Measurements from ENCODE around the gene NEK9.

NEK9 gene

DNA sequence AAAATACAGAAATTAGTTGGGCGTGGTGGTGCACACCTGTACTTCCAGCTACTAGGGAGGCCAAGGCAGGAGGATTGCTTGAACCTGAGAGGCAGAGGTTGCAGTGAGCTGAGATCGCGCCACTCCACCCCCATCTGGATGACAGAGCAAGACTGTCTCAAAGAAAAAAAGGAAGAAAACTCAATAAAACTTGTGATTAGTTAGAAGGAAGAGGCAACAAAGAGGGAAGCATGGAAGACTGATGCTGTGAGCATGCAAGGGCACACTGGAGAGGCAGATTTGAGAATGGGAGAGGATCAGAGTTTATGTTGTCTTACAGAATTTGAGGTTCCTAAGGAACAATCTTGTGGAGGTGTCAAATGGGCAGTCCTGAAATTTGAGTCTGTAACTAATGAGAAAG is 60.2 kb downstream of the NEK9 start:
- no peak for DNase-seq (ENCODE audit: low read depth)

DNA sequence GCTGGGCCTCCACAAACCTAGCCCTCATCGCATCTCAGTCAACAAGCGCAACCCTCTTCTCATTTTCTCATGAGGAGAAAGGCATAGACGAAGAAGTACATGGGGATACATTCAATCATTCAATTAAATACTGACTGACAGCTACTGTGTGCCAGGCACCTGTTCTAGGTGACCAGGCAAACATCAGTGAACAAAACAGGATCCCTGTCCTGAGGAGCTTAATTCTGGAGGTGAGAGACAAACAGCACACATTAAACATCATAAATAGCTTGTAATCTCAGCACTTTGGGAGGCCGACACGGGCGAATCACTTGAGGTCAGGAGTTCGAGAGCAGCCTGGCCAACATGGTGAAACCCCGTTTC is 62.7 kb downstream of the NEK9 start:
- no peak for DNase-seq (ENCODE audit: low read depth)

DNA sequence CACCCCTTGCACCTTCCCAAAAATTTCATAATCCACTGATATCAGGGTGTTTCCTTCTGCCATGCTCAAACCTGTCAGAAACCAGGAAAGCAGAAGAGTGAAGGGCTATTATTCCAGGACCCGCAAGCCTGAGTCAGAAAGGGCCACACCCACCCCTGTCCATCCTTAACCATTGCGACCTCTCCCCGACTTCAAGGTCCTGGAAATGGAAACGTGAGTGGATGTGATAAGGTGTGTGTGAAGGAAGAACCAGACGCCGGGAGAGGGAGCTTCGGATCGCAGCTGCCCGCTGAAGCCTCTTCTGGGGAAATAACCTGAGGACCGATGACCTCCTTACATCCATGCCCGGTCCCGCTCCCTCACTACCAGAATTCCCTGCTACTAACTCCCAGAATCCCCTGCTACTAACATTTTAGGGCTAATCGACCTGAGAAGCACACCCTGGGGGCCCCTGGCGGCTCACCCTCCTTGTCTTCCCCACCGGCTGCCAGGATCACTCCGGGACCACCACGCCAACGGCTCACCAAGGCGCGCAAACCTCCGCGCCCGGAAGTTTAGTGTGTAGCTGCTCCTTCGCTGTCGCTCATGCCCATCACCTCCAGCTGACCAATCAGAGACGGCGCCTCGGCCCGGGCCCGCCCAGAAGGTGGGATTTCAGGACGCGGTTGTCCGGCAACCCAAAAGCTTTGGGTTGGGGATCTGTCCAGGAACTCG is 63.2 kb downstream of the NEK9 start, which contains the start of gene ACYP1:
TSS of gene ACYP1 (minus strand) at position 534 of the 714 bp plus-strand sequence. CDS start at position 63, 471 bp downstream.
- peak; percentile 79 for DNase-seq (ENCODE audit: low read depth)

DNA sequence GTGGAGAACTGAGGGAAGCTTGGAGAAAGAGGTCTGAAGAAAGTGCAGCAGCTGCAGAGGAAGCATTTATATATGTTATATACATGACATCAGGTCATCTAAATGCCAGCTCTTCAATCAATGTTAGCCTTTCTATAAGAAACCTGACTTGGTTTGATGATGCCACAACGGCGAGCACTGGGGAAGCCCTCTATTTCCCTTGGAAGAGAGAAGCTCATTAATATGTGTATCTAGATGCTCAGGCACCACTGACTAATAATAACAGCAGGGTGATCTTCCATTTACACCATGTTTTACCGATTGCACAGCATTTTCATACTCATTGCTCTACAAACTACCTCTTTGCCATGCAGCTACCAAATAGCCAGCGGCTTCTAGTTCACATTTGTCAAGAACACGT is 63.8 kb downstream of the NEK9 start:
- no peak for DNase-seq (ENCODE audit: low read depth)

DNA sequence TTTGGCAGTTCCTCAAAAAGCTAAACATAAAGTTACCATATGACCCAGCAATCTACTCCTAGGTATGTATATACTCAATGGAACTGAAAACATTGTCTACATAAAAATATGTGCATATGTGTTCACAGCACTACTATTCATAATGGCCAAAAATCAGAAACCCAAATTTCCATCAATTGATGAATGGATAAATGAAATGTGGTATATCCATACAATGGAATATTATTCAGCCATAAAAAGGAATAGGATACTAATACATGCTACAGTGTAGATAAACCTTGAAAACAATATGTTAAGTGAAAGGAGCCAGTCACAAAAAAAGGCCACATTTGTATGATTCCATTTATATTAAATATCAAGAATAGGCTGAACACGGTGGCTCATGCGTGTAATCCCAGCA is 66.4 kb downstream of the NEK9 start:
- no peak for DNase-seq (ENCODE audit: low read depth)

DNA sequence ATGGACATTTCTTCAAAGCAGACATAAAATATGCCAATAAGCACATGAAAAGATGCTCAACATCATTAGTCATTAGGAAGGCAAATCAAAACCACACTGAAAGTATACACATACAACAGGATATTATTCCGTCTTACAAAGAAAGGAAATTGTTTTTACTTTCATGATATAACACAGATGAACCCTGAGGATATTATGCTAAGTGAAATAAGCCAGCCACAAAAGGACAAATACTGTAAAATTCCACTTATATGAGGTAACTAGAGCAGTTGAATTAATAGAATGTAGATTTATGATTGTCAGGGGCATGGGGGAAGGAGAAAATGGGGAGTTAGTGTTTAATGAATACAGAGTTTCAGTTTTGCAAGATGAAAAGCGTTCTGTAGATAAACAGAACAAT is 67.2 kb downstream of the NEK9 start:
- DNase-seq (ENCODE audit: low read depth): no peak

DNA sequence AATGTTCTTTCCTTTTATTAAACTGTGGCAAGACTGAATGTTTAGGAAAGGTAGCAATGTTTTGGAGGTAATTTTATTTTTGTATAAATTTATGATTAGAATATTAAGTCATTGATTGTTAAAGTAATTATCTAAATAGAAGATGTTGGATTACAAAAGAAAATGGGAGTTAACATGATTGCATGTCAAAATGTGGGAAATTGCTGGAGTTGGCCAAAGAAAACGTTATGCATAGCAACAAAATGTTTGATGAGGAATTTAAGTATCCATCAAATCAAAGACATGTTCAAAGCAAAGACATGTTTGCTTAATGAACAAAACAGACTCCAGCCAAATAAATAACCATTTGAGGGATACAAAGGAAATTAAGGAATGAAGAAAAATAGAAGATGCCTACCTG is 72.4 kb downstream of the NEK9 start:
- no peak for DNase-seq (ENCODE audit: low read depth)

DNA sequence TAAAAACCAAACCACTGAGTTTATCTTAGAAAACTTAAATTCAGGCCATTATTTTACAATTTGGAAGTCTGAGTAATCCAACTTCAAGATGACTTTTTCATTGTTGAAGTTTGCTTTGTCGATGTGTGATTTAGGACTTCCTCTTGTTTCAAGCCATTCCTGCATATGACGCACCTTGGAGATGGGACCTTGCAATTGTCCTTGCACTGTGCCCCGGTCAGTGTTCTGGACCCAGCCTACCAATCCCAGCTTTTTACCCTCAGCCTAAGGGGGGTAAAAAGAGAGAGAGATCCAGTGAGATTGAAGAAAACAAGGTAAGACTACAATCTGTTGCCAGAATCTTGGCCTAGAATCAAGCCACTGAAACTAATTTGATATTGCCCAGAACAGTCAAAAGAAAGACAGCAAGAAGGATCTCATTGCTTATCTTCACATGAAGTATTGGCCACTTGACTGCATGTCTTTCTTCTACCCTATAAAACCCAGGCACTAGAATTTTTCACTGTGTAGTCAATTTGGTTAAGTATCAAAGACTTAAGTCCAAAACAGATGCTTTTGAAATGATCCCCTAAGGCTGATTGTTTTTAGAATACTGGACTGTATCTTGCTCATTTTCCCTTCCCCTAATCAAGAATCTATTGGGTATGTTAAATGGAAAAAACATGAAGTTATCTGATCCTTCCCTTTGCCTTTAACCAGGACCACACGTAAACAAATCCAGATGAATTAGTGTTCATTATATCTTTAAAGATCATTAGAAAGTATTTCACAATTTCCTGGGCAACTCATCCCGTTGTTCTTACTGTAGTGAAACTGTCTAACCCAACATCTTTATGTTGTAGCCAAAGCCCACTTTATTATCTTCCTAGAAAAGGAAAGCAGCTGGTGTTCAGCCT is 73.2 kb downstream of the NEK9 start:
- DNase-seq (ENCODE audit: low read depth): no peak

DNA sequence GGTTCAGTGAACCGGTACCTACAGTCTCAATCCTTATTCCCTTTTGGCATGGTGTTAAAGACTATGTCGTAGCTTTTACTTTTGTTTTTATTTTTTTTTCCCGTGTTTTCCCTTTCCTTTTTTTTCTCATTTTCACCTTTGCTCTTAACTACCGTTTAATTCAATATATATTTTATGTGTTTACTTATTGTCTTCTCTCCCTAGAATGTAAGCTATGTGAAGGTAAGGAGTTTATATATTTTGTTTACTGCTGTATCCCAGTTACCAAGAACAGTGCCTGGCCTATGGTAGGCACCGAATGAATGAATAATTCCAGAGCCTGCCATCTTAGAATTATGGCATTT is 75.3 kb downstream of the NEK9 start:
- DNase-seq (ENCODE audit: low read depth): no peak

DNA sequence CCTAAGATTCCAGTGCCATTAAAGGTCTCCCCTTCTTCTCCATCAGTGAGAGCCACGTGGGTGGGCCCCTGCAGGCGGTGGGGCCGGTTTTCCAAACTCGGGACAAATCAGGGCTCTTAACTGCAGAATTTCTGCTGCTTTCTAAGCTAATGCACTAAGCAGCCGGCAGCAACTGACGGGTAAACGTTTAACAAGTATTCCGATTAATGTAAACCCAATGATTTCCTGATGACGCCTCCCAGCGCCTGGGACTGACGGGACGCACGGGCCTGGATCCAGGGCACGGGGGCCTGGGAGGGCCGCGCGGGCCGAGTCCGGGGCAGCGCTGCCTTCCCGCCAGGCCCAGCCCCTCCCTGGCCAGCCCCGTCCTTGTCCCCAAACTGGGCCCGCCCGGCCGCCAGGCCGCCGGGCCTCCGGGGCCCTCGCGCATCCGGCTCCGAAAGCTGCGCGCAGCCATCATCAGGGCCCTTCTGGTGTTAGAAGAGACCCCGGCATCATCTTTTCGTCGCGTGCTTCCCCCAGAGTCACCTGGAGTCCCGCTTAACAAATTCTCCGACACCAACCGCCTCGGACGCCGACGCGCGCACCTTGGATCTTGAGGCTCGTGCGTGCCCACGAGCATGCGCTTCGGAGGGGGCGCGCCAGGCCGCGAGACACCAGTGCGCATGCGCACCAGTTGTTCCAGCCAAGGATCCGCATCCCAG is 75.8 kb downstream of the NEK9 start, which contains the start of gene MLH3:
TSS of gene MLH3 (minus strand) at position 616 of the 704 bp plus-strand sequence. CDS start 1,812 bp downstream, outside the sequence.
- DNase-seq (ENCODE audit: low read depth): peak; percentile 55

DNA sequence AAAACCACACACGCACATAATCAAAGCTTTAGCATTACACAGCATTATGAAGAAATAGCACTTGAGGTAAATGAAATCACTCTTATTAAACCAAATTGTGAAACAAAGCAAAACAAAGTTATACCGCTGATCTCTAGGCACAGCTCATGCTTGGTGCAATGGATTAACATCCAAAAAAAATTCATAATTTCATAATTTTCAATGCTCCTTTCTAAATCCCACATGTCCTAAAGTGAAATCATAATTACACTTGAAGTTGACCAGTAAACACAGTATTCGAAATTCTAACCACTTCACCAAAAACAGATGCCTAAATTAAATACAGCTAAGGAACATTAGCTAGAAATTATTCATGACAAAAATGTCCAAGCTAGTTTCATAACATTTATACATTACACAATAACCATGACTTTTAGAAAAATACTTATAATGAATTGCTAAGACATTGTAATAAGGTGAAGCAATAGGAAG is 77.1 kb downstream of the NEK9 start:
- peak; percentile 35 for DNase-seq (ENCODE audit: low read depth)

DNA sequence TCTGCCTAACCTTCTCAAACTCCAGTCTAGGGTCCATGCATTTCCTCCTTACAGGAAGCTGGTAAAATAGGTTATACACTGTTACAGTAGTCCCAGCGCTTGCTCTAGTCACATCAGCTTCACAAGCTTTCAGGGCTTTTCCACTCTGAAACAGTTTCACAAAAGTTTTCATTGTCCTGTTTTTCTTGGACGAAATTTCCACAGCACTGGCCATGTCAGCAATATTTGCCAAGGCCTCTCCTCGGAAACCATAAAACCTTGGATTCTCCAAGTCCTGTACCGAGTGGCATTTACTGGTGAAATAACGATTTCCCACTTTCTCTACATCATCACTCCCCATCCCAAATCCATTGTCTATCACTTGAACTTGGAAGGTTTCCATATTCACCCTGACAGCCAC is 77.7 kb downstream of the NEK9 start:
- DNase-seq (ENCODE audit: low read depth): no peak

DNA sequence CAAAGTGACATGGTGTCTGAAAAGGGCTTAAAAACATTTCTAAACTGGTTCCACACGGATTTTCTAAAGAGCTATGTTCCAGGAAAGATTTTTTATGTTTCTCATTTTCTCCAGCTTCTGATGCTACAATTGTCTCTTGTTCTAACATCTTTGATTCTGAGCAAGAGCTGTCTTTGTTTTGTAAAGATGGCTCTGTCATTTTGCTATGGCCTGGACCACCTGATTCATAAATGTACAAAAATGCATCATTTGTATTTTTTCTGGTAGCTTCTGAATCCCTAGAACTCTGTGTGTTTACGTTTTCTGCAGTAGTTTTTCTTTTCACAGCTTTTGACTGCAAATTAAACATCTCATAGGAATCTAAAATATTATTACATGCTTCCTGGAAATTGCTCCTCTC is 78.7 kb downstream of the NEK9 start:
- DNase-seq (ENCODE audit: low read depth): no peak

DNA sequence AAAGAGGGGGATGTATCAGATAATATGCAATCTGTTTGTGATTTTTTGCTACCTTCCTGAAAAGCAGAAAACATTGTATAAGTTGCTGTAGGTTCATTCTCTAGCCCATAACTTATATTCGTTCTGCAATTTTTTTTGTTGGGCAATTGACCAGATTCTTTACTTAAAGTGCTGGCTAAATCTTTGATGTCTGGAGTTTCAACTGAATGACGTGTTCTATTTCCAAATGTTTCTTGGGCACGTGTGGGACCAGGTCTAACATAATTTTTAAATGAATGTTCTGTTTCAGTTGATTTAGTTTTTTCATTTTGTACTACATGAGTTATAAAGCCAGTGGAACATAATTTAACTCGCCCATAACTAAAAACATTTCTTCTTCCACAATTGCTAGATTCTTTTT is 79.3 kb downstream of the NEK9 start:
- no peak for DNase-seq (ENCODE audit: low read depth)

DNA sequence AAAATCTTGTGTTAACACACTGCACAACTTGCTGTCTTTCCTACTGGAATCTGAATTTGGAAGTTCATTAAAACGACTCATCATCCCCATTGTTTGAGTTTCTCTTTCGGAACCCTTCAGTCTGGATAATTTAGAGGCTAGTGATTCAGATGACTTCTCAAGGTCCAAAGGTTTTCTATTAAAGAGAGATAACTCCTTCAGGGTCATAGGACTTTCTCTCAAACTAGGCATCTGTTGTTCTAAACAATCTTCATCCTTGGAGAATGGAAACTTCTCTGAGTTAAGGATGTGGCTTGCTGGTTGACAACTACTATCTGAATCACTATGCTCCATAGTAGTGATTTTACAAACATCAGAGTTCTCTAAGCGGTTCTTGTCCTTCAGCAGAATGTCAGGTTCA is 79.9 kb downstream of the NEK9 start:
- DNase-seq (ENCODE audit: low read depth): no peak

DNA sequence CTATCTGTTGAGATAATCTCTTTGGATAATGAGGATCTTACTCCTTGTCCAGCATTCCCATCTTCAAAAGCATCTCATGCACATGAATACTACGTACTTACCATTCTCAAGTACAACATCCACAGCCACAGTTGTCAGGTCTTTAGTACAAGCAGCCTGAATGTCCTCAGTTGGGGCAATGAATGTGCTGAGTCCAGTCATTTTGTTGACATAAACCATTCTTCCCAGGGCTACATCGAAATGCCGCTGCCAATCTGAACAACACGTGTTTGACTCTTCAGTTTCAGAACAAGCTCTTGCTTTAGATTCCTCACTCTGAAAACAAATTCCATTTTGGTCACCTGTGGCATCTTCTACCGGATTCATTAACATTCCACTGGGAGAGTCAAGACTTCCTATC is 80.6 kb downstream of the NEK9 start:
- no peak for DNase-seq (ENCODE audit: low read depth)

DNA sequence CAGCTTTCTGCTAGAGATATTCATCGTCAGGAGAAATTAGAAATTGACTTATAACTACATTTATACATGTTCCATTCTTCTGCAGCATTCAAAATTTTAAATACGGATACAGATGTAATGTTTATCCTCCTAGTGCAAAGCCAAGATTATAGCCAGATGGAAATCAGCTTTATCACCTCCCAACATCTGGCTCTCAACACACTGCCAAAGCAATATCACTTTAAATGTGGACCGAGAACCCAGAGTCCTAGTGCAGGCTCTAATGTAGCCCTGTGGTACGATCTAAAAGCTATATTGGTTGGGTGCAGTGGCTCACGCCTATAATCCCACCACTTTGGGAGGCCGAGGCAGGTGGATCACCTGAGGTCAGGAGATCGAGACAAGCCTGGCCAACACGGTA is 82.1 kb downstream of the NEK9 start:
- no peak for DNase-seq (ENCODE audit: low read depth)

DNA sequence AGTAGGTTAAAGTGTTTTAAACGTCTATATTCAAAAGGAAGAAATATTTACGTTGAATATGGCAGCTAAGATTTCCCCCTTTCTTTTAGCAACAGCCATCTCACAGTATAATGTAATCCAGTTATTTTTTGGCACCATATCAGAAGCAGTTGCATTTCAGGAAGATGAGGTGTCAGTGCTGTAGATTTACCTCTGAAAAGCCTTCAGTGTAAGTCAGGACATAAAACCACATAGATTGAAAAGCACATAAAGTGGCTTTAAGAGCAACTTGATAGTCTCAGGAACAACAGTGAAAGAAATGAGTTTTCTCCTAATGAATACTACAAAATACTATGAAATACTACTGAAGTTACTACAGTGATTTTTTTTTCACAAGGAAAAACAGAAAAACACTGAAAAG is 82.5 kb downstream of the NEK9 start:
- no peak for DNase-seq (ENCODE audit: low read depth)

DNA sequence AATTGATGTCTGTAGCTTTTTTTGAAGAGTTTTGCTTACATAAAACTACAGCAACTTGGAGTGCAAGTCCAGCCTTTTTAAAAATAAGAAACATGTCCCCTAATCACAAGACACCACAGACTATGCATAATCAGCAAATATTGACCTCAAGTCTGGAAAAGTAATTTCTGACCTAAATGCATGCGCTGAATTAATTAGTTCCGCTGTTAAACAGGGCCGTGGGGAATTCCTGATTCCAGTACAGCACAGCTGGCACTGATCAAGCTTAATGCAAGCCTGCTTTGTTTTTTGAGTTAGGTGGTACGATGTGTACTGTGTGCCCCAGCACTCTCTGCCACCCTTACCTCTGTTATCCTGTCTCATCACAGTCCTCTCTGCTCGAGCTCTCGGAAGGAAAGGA is 84.8 kb downstream of the NEK9 start:
- DNase-seq (ENCODE audit: low read depth): no peak

DNA sequence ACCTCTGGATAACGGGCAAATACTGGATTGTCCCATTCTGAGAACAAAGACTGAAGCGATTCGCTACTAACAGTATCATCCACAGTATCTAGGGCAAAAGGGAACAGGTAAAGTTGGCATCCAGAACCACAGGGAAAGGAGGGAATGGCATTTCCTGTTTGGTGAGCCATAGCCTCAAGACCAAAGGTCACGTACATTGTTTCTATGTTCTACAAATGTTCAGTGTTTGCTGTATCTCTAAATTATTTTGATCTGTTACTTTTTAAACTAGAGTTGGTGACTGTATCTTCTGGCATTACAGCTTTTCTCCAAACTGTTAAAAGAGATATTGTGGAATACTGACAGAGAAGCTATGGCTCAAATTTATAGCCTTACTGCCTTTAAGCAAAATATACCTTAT is 85.2 kb downstream of the NEK9 start:
- no peak for DNase-seq (ENCODE audit: low read depth)

DNA sequence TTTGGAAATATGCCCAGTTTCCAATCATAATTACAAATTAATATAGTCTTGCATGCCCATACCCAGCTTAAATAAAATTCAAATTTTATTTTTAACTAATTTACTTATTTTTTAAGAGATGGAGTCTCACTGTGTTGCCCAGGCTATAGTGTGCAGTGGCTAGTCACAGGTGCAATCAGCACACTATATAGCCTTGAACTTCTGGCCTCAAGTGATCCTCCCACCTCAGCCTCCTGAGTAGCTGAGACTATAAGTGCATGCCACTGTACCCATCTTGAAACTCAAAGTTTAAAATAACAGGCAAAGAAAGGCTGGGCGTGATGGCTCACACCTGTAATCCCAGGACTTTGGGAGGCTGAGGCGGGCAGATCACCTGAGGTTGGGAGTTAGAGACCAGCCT is 85.9 kb downstream of the NEK9 start:
- no peak for DNase-seq (ENCODE audit: low read depth)

DNA sequence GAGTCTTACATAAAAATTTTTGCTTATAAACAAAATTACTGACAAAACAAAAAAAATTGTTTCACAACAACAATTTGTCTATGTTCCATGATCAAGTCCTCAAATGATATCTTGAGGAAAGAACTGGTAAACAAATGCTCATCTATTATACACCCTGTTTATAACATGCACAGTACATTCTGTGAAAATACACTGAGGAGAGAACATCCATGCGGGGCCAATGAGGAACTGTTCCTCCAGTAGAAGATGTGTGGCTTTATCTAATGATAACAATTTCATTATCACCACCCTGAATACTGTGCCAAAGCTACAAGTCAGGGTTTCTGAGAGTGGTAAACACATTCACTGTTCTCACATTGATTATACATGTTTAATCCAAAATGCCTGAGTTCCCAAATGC is 86.3 kb downstream of the NEK9 start:
- DNase-seq (ENCODE audit: low read depth): no peak

DNA sequence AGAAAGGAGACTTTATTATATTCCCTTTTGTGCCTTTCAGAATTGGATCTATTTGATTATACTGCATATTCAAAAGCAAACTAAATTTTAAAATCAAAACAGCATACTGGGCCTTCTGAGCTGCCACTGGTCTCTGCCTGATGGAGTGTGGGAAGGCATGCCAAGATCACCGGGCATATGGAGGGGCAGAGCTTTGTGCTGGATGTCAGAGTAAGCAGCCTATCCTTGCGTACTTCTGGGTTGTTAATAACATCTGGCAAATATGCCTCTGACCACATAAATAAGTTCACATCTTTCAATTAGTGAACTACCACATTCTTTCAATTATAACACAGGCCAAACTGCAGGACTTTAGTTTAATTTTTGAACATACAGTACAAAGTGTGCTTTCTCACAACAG is 93.9 kb downstream of the NEK9 start:
- no peak for DNase-seq (ENCODE audit: low read depth)
